HG02970 (cell line): ENCODE results near the gene RAVER1.

Experiments used
- ATAC-seq: cut with Tn5 transposase; IDR thresholded peaks from one replicate; pipeline ENCODE4 v1.9.1; 2021; ENCODE audit warnings: mild to moderate bottlenecking, moderate library complexity, moderate number of reproducible peaks; ENCODE audit not compliant: unreplicated experiment, low FRiP score

RAVER1 gene

DNA sequence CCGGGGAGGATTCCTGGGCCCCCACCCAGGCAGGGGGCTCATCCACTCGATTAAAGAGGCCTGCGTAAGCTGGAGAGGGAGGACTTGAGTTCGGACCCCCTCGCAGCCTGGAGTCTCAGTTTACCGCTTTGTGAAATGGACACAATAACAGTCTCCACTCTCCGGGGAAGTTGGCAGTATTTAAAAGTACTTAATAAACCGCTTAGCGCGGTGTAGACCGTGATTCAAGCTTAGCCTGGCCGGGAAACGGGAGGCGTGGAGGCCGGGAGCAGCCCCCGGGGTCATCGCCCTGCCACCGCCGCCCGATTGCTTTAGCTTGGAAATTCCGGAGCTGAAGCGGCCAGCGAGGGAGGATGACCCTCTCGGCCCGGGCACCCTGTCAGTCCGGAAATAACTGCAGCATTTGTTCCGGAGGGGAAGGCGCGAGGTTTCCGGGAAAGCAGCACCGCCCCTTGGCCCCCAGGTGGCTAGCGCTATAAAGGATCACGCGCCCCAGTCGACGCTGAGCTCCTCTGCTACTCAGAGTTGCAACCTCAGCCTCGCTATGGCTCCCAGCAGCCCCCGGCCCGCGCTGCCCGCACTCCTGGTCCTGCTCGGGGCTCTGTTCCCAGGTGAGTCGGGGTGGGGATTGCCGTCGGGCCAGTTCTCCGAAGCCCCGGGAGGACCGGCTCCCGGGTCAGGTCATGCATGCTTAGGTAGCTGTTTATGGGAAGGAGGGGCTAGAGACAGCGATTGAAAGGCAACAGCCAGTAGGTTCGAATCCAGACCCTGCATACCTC, 62.5 kb downstream of the RAVER1 start, which contains the start of gene ICAM1:
TSS of gene ICAM1 (plus strand) at position 505 of the 779 bp plus-strand sequence. CDS start at position 545, 40 bp downstream.
- peak; percentile 47 for ATAC-seq

DNA sequence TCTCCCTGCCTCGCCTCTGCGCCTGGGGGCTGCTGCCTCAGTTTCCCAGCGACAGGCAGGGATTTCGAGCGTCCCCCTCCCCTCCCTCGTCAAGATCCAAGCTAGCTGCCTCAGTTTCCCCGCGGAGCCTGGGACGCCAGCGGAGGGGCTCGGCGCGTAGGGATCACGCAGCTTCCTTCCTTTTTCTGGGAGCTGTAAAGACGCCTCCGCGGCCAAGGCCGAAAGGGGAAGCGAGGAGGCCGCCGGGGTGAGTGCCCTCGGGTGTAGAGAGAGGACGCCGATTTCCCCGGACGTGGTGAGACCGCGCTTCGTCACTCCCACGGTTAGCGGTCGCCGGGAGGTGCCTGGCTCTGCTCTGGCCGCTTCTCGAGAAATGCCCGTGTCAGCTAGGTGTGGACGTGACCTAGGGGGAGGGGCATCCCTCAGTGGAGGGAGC, 63.1 kb downstream of the RAVER1 start:
- peak; percentile 25 for ATAC-seq

DNA sequence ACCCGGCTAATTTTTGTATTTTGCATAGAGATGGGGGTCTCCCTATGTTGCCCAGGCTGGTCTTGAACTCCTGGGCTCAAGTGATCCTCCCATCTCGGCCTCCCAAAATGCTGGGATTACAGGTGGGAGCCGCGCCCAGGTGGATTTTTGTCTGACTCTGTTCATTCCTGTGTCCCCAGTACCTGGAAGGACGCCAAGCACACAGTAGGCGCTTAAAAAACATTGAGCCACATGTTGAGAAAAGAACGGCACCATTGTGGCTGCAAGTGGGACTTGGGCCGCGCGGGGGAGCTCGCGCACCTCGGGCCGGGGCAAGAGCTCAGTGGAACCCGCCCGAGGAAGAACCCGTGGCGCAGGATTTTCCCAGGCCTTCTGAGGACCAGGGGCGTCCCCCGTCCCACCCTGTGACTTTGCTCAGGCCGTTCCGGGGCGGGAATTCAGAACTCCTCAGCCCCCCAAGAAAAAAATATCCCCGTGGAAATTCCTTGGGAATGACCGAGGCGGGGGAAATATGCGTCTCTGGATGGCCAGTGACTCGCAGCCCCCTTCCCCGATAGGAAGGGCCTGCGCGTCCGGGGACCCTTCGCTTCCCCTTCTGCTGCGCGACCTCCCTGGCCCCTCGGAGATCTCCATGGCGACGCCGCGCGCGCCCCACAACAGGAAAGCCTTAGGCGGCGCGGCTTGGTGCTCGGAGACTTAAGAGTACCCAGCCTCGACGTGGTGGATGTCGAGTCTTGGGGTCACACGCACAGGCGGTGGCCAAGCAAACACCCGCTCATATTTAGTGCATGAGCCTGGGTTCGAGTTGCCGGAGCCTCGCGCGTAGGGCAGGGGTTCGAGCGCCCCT, 63.8 kb downstream of the RAVER1 start:
- ATAC-seq = no peak

DNA sequence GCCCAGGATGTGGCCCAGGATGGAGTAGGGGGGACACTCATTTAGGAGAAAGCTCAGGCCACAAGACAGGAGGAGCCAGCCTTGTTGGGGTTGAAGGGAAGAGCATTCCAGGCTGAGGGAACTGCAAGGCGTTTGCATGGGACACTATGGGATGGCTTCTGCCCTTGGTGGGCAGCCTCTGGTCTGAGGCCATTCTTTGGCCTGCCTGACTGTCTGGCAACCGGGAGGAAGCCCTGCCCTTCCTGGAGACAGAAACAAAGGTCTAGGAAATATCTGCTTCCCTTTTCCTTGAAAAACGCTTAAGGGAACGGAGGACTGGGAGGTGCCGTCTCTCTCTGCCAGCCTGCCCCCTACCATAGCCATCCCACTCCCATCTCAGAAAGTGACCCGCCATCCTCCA, 65.3 kb downstream of the RAVER1 start:
- no peak for ATAC-seq

DNA sequence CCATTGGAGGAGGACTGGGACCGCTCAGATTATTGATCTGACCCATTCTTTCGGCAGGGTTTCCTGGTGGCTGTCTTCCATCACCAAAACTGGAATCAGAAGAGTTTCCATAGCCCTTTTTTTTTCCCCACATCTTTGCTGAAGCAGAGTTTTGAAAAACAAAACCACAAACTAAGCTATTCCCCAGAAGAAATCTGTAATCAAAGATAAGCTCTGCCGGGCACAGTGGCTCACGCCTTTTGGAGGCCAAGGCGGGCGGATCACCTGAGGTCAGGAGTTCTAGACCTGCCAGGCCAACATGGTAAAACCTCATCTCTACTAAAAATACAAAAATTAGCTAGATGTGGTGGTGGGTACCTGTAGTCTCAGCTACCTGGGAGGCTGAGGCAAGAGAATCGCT, 66.6 kb downstream of the RAVER1 start:
- ATAC-seq = no peak
